Measurements from ENCODE around the gene TAS2R14.
A peak's percentile ranks its signal among the peaks of the same experiment; 100 is the strongest.

The TAS2R14 gene, protein sequence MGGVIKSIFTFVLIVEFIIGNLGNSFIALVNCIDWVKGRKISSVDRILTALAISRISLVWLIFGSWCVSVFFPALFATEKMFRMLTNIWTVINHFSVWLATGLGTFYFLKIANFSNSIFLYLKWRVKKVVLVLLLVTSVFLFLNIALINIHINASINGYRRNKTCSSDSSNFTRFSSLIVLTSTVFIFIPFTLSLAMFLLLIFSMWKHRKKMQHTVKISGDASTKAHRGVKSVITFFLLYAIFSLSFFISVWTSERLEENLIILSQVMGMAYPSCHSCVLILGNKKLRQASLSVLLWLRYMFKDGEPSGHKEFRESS

DNA sequence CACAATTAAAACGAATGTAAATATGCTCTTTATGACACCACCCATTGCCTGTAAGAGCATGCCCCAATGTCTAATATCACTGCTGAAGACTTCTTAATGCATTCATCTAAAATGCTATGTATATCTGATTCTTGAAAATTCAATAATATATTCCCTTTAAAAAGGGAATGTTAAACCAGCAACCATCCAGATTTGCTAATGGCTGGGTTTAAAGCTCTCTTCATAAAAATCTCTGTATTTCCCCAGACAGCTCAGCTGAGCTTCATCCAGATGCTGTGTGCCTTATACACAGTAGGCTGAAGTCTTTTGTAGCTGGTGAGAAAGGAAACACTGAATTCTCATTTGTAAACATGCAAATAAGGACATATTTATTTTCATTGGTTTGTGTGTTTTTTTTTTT is at the start of gene TAS2R14:
TAS2R14 (minus strand) TSS at position 101 of the 400 bp plus-strand sequence; CDS start at position 45, 56 bp downstream.
- no peak for FAIRE-seq

DNA sequence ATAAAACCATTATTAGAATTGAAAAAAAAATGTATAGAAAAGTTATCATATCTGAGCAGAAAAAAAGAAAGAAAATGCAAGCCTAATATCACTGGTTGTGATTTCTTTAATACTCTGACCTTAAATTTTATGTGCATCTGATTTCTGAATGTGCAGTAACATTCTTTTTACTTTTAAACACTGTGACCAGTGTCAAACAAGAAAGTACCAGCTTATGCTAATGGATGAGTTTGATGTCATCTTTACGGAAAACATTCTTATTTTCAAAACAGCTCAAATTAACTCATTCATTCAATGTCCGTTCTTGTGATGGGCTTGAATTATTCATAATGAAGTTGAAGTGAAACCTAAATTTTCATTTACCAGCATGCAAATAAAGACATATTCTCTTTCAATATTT is 47.7 kb upstream of the TAS2R14 start, which contains the start of gene TAS2R50:
TAS2R50 (minus strand) TSS at position 101 of the 400 bp plus-strand sequence; CDS start at position 49, 52 bp downstream.
- no peak for FAIRE-seq

DNA sequence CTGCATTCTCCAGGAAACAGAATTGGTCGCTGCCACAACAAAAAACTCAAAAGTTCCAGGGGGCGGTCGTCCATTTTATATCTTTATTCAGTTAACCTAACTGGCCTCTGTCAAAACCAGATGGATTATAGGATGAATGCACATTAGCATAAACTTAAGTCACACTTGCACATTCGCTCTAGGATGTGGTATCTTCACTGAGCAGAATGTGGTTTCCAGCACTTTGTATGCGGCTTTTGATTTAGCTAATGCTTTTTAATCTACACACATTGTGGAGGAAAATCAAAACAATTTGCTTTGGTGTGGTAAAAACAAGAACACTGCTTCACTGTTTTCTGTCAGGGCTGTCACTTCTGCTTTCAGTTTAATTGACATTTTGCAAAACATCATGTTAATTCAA is 43.2 kb upstream of the TAS2R14 start:
- FAIRE-seq = no peak

DNA sequence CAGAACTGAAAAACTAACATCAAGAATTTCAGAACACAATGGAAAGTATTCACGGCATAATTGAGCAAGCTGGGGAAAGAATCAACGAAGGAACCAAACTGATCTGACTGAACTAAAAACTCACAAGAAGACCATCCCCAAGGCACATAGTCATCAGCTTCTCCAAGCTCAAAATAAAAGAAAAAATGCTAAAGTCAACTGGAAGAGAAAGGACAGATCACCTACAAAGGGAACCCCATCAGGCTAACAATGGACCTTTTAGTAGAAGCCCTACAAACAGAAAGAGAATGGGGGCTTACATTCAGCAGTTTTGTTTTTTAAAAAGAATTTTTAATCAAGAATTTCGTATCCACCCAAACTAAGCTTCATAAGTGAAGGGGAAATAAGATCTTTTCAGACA is 35.9 kb upstream of the TAS2R14 start:
- FAIRE-seq = no peak

DNA sequence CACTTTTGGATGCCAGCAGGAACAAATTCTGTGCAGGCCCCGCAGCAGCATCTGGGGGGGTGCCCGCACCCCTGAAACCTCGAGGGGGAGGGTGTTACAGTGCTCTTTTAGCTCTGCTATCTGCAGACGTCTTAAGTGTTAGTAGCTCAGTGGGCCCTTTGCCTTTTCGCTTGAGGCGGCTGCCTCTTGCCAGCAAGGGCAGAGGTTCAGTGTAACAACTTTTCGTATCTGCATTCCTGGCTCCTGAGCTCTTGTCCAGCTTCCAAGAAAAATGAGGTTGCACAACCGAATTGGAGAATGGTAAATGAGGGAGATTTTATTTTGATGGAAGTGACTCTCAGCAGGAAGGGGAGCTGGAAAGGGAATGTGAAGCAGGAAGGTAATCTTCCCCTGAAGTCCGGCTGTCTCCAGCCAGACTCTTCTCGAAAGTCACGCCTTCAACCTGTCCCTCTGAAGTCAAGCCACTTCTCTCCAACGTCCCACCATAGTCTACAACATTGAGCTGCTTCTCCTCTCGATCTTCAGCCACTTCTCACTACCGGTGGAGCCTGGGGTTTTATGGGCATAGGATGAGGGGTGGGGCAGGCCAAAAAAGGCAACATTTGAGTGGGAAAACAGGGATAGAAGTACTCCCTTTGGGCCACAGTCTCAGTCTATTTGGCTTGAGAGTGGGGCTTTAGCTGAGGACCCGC is 29.8 kb upstream of the TAS2R14 start:
- no peak for FAIRE-seq

DNA sequence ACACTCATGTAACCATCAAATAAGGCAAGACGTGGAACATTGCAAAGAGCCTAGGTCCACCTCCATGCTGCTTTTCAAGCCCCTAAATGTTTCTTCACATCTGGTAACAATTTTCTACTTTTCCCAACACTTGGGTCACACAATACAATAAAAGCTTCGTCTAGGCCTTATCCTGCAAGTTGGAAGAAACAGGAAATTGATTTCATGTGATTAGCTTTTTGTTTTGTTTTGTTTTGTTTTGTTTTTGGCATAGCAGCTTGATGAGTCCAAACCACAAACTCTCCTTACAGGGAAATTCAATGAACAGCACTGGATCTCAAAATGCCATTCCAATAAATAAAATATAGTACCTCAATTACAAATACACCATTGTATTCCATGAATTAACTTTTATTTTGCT is 28.3 kb upstream of the TAS2R14 start:
- FAIRE-seq = peak; percentile 93

DNA sequence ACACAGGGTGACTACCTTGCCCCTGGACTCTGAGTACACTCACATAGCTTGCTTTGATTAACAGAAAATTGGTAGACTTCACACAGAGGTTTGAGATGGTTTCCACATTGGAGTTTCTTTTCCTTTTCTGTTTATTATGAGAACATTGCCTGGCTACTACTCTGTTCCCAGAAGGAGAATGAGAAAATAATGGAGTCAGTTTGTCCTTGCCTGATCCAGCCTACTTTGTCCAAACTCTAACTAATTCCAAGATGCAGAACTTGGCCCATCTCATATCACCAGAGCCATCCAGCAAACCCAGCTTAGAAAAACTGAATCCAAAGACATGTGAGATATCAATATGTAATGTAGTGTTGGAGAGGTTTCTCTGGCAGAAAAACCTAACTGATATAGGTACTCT is 27.3 kb upstream of the TAS2R14 start:
- no peak for FAIRE-seq

DNA sequence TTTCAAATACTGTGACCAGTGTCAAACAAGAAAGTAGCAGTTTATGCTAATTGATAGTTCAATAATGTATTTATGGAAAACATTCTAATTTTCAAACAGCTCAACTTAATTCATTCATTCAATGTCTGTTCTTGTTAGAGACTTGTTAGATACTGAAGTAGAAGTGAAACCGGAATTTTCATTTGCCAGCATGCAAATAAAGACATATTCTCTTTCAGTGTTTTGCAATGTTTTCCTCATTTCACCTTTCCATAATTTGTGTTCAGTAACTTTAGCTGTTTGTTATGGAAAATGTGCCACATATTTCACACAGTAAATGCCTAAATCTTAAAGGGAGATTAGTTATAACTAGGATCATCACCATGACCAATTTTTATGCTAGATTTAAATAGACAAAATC is 26.4 kb upstream of the TAS2R14 start:
- no peak for FAIRE-seq

DNA sequence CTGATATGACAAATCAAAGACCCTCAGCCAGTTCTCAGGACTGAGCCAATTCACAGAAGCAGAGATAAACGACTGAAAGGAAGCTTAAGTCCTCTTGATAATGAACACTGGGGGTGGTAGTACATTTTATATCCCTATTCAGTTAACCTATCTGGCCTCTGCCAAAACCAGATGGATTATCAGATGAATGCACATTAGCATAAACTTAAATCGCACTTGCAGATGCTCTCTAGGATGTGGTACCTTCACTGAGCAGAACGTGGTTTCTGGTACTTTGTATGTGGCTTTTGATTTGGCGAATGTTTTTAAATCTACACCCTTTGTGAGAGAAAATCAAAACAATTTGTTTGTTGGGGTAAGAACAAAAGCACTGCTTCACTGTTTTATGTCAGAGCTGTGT is 21.1 kb upstream of the TAS2R14 start:
- FAIRE-seq = no peak

DNA sequence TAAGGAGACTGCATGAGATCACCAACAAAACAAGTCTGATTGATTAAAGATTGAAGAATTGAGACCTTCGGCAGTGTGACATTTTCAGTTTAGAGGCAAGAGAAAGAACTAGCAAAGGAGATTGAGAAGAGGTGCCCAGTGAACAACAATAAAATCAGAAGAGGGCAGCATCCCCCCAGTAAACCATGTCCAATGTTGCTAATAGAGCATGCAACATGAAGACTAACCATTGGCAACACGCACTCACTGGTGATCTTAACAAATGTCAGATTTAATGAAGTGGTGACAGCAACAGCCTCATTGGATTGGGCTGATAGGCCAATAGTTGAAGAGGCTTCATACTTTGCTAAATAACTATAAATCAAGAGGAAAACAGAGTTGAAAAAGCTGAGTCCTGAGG is 20.7 kb upstream of the TAS2R14 start:
- no peak for FAIRE-seq

DNA sequence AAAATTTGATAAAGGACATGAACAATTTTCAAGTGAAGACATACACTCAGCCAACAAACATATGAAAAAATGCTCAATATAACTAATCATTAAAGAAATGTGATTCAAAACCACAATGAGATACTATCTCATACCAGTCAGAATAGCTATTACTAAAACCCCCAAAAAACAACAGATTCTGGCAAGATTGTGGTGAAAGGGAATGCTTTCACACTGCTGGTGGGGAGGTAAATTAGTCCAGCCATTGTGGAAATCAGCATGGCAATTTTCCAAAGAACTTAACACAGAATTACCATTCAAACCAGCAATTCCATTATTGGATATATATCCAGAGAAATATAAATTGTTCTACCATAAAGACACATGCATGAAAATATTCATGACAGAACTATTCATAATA is 18.7 kb upstream of the TAS2R14 start:
- FAIRE-seq = no peak

DNA sequence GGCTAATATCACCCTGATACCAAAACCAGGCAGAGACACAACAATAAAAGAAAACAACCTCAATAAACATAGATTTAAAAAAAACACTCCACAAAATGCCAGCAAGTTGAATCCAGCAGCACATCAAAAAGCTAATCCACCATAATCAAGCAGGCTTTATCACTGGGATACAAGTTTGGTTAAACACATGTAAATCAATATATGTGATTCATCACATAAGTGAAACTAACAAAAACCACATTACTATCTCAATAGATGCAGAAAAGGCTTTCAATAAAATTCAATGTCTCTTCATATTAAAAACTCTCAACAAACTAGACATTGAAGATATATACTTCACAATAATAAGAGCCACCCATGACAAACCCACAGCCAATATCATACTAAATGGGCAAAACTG is 17.0 kb upstream of the TAS2R14 start:
- no peak for FAIRE-seq

DNA sequence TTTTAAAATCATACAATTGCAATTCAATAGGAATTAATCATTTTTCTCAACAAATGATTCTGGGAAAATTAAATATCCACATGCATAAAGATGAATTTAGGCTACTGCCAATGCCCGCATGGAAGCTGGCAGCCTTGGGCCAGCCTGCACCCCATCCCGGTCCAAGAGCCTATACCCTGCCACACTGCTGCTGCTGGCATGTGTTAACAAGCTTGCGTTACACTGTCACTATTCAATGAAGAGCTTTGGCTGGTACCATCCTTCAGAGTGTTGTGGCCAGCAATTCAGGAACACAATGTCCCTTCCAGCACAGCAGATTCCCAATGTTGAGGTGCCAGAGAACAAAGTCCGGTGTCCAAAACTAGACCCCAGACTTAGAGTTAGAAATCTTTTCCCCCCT is 13.6 kb upstream of the TAS2R14 start:
- FAIRE-seq = no peak

DNA sequence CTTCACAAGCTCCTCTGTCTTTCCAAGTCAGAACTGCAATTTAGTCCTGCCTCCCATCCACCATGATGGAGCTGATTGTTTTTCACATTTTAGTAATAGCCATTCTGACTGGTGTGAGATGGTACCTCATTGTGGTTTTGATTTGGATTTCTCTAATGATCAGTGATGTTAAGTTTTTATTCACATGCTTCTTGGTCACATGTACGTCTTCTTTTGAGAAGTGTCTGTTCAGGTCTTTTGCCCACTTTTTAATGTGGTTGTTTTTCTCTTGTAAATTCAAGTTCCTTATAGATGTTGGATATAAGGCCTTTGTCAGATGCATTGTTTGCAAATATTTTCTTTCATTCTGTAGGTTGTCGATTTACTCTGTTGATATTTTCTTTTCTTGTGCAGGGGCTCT is 4.1 kb upstream of the TAS2R14 start:
- FAIRE-seq = no peak

DNA sequence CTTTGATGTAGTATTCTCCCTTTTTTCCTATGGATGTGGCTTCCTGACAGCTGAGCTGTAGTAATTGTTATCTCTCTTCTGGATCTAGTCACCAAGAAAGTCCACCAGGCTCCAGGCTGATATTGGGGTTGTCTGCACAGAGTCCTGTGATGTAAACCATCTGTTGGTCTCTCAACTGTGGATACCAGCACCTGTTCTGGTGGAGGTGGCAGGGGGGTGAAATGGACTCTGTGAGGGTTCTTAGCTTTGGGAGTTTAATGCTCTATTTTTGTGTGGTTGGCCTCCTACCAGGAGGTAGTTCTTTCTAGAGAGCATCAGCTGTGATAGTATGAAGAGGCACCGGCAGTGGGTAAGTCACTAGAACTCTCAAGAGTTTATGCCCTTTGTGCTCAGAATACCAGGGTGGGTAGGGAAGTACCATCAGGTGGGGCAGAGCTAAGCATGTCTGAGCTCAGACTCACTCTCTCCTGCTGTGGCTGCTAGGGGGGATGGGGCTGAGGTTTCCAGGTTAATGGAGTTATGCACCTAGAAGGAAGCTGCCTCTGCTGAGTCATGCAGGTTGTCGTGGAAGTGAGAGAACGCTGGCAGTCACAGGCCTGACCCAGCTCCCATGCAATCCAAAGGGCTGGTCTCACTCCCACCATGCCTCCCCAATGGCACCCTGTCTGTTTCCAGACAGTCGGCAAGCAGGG is 3.0 kb upstream of the TAS2R14 start:
- FAIRE-seq = no peak

DNA sequence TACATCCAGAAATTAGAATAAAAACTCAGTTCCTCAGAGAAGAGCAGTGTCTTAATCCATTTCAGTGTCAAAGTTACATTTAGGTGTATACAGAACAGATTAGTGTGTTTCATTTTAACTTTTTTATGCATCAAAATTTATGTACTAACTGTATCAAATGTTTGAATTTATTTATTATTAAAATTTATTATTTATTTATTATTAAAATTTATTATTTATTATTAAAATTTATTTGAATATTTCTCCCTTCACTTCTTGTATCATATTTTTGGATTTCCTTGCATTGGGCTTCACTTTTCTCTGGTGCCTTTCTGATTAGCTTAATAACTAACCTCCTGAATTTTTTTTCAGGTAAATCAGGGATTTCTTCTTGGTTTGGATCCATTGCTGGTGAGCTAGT is 2.3 kb upstream of the TAS2R14 start:
- no peak for FAIRE-seq

DNA sequence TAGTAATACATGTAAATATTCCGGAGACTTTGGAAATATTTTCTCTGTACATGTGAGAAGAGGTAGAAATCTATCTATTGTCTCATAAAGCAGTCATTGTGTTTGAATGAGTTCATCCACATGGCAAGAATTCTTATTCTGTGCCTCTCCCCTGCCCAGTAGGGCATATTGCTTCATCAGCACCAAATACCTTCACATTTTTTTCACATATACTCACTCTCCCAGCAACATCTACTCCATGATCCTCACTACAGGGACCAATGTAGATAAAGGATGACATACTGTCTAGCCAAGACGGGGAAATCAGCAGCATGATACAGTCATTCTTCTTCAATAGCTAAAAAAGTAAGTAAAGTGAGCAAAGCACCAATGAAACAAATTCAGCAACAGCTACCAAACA is 1.3 kb upstream of the TAS2R14 start:
- FAIRE-seq = no peak

DNA sequence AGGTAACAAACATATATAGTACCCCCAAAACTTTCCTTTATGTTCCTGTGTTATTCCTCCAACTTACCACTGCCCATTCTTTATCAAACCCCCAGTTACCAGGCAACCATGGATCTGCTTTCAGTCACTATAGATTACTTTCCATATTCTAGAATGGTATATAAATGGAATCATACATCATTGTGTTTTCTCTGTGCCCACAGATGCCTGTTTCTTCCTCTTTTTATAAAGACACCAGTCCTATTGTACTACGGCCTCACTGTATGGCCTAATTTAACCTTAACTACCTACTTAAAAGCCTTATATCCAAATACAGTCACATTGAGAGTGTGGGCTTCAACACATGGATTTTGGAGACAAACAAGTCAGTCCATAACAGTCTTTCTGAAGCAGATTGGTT is 2.6 kb downstream of the TAS2R14 start:
- FAIRE-seq = no peak

DNA sequence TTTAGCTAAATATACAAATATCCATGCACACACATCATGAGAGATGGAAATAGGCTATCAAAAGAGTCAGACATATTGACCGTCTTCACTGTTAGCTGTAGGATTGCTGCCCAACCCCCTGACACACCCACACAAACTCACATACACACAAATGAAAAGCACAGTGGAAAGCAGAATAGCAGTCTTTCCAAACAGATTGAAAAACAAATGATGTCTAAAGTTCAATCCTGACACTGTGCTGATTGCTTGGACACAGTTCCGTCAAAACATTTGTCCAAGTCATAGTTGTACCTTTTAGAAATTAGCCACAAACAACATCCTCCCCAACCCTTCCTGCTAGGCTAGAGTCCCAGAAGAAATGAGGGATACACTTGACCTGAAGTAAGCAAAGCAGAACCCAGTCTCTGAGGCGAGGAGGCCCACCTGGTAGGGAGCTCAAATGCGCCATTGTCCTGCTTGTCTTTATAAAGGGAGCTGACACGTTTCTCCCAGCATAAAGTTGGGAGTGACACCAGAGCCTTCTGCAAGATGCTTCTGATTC is 10.2 kb downstream of the TAS2R14 start, which contains the start of gene PRH2:
PRH2 (plus strand) TSS at position 491 of the 541 bp plus-strand sequence; CDS start at position 529, 38 bp downstream.
- no peak for FAIRE-seq

DNA sequence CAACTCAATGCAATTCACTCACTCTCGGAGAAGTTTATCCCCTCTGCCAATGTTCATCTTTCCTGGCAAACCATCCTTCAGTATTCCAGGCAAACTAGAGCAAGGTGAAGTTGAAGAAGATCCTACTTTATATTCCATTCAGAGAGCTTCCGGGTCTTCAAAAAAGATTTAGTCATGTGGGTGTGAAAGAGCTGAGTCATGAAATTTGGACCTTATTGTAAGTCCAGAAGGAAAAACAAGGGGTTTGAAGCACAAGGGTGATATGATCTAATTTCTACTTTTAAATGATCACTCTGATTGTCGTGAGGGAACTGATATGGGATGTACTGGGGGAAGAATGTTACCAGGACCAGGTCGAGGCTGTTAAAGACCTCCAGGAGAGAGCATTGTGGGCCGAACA is 12.8 kb downstream of the TAS2R14 start:
- no peak for FAIRE-seq

DNA sequence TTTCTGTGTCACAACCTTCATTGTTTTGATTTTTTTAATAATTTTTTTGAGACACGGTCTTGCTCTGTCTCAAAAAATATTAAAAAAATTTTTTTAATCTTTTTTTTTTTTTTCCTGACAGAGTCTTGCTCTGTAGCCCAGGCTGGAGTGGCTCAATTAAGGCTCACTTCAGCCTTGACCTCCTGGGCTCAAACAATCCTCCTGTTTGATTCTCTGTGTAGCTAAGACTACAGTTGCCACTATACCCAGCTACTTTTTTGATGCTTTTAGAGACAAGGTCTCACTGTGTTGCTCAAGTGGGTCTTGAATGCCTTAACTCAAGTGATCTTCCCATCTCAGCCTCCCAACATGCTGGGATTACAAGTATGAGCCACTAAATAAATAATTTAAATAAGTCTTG is 19.3 kb downstream of the TAS2R14 start:
- FAIRE-seq = no peak

DNA sequence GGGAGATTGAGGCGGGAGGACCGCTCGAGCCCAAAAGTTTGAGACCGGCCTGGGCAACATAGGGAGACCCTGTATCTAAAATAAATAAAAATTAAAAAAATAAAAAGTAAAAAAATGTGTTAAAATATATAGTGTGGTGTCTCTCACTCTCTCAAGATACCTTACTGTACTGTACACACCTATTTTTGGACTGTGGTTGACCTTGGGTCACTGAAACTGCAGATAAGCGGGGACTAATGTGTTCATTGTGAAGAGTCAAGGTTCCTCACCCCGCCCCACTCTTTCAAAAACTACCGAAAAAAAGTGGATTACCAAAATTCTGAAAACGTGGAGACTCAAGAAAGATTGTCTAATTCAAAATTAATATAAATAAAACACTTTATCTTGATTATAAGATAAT is 28.7 kb downstream of the TAS2R14 start:
- FAIRE-seq = no peak

DNA sequence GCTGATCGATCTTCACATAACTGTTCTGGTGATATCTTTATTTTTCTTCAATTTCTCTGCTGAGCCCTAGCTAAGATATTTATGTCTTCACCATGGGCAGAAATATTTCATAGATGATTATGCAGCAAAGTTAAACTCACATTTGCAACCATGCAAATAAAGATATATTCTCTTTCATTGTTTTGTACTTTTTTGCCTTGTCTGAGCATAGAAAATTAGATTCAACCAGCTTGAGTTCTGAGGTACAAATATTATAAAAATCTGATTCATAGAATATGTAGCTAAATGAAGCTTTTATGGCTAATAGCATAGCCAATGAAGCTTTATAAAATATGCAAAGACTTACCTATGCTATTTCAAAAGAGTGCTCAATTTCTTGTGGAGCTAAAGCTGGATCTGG is 29.6 kb downstream of the TAS2R14 start, which contains the start of gene TAS2R13:
TAS2R13 (minus strand) TSS at position 101 of the 400 bp plus-strand sequence. CDS start 264 bp downstream, outside the sequence.
- FAIRE-seq = no peak

Measured in endometrium (tissue), 2 donors.